Measurements from ENCODE around the gene GSDME.

Gene GSDME

GRCh38 chr7:24742506-24743162 is 14.6 kb downstream of the GSDME start:
- Histone ChIP-seq H3K27ac (ENCODE audit: low read depth, low read length) (no peak overlapping the region), H2BK15ac (replicated peaks; ENCODE audit: low read depth) (no peak overlapping the region), H3K18ac (ENCODE audit: low read length) (no peak overlapping the region), H3K27me3 (ENCODE audit: insufficient read depth, low read length, poor library complexity) (no peaks in the 10 kb centered on the region), H3K23ac (ENCODE audit: low read length) (no peak overlapping the region), H3K4me1 (ENCODE audit: control insufficient read depth, low read depth, low read length) (no peaks in the 10 kb centered on the region), H2AK5ac (ENCODE audit: low read length) (no peak overlapping the region), H3K4me3 (ENCODE audit: low read length) (no peak overlapping the region), H4K5ac (ENCODE audit: low read length) (no peak overlapping the region), H3K79me2 (ENCODE audit: control insufficient read depth, insufficient read depth, low read length) (no peaks in the 10 kb centered on the region), H2BK120ac (ENCODE audit: low read depth, low read length) (no peak overlapping the region), H3K9ac (ENCODE audit: low read length) (no peak overlapping the region), H4K8ac (ENCODE audit: low read depth, low read length) (no peak overlapping the region), H3K79me1 (ENCODE audit: low read length) (no peaks in the 10 kb centered on the region), H3K4ac (ENCODE audit: low read depth, low read length) (no peak overlapping the region), H3K4me2 (ENCODE audit: low read length) (no peak overlapping the region), H3K56ac (ENCODE audit: low read length) (no peak overlapping the region), H2BK5ac (ENCODE audit: low read length) (no peak overlapping the region), H3K36me3 (ENCODE audit: control insufficient read depth, insufficient read depth, low read length) (no peaks in the 10 kb centered on the region)
- no CpG with 5 or more reads among the region's 9 CpGs for WGBS (ENCODE audit: extremely low coverage, insufficient coverage, low lambda C conversion rate)
- DNase-seq = no peak

- DNase-seq = peak; percentile 28
- H3K36me3 ChIP-seq (ENCODE audit: control insufficient read depth, insufficient read depth, low read length) = no peaks in the 10 kb centered on the region
Measured at GRCh38 chr7:24741679-24742505, 15.4 kb downstream of the GSDME start.

GRCh38 chr7:24740871-24741270 is 16.4 kb downstream of the GSDME start:
- H2BK120ac ChIP-seq (ENCODE audit: low read depth, low read length) = no peak overlapping the region
- no peaks in the 10 kb centered on the region for H3K36me3 ChIP-seq (ENCODE audit: control insufficient read depth, insufficient read depth, low read length)
- H3K27ac ChIP-seq (ENCODE audit: low read depth, low read length) = no peak overlapping the region
- H3K9ac ChIP-seq (ENCODE audit: low read length) = no peak overlapping the region
- H3K4ac ChIP-seq (ENCODE audit: low read depth, low read length) = no peak overlapping the region
- H3K79me2 ChIP-seq (ENCODE audit: control insufficient read depth, insufficient read depth, low read length) = no peaks in the 10 kb centered on the region
- H3K23ac ChIP-seq (ENCODE audit: low read length) = no peak overlapping the region
- H3K79me1 ChIP-seq (ENCODE audit: low read length) = no peaks in the 10 kb centered on the region
- H2AK5ac ChIP-seq (ENCODE audit: low read length) = no peak overlapping the region
- no peak overlapping the region for H2BK15ac ChIP-seq (replicated peaks; ENCODE audit: low read depth)
- no peak overlapping the region for H3K4me2 ChIP-seq (ENCODE audit: low read length)
- no peak overlapping the region for H4K8ac ChIP-seq (ENCODE audit: low read depth, low read length)
- no CpG with 5 or more reads among the region's 9 CpGs for WGBS (ENCODE audit: extremely low coverage, insufficient coverage, low lambda C conversion rate)
- H2BK5ac ChIP-seq (ENCODE audit: low read length) = no peak overlapping the region
- no peak for DNase-seq
- H3K18ac ChIP-seq (ENCODE audit: low read length) = no peak overlapping the region
- H3K27me3 ChIP-seq (ENCODE audit: insufficient read depth, low read length, poor library complexity) = no peaks in the 10 kb centered on the region
- no peak overlapping the region for H3K56ac ChIP-seq (ENCODE audit: low read length)
- H3K4me3 ChIP-seq (ENCODE audit: low read length) = no peak overlapping the region
- no peak overlapping the region for H4K5ac ChIP-seq (ENCODE audit: low read length)
- H3K4me1 ChIP-seq (ENCODE audit: control insufficient read depth, low read depth, low read length) = no peaks in the 10 kb centered on the region

More at GRCh38 chr7:24741679-24742505, 15.4 kb downstream of the GSDME start:
- Histone ChIP-seq H2AK5ac (ENCODE audit: low read length) (no peak overlapping the region), H3K79me1 (ENCODE audit: low read length) (no peaks in the 10 kb centered on the region), H3K9ac (ENCODE audit: low read length) (no peak overlapping the region), H3K4me1 (ENCODE audit: control insufficient read depth, low read depth, low read length) (no peaks in the 10 kb centered on the region), H3K56ac (ENCODE audit: low read length) (no peak overlapping the region), H3K79me2 (ENCODE audit: control insufficient read depth, insufficient read depth, low read length) (no peaks in the 10 kb centered on the region), H2BK15ac (replicated peaks; ENCODE audit: low read depth) (no peak overlapping the region), H3K23ac (ENCODE audit: low read length) (no peak overlapping the region), H4K5ac (ENCODE audit: low read length) (no peak overlapping the region), H3K4me3 (ENCODE audit: low read length) (no peak overlapping the region), H3K27me3 (ENCODE audit: insufficient read depth, low read length, poor library complexity) (no peaks in the 10 kb centered on the region), H3K4ac (ENCODE audit: low read depth, low read length) (no peak overlapping the region), H4K8ac (ENCODE audit: low read depth, low read length) (no peak overlapping the region), H3K18ac (ENCODE audit: low read length) (no peak overlapping the region), H3K27ac (ENCODE audit: low read depth, low read length) (no peak overlapping the region), H2BK5ac (ENCODE audit: low read length) (no peak overlapping the region), H2BK120ac (ENCODE audit: low read depth, low read length) (no peak overlapping the region), H3K4me2 (ENCODE audit: low read length) (no peak overlapping the region)
- WGBS (ENCODE audit: extremely low coverage, insufficient coverage, low lambda C conversion rate) = no CpG with 5 or more reads among the region's 14 CpGs

GRCh38 chr7:24739306-24739705 is 18.0 kb downstream of the GSDME start:
- no peak overlapping the region for H3K4me3 ChIP-seq (ENCODE audit: low read length)
- H2BK5ac ChIP-seq (ENCODE audit: low read length) = no peak overlapping the region
- no peaks in the 10 kb centered on the region for H3K4me1 ChIP-seq (ENCODE audit: control insufficient read depth, low read depth, low read length)
- no CpG with 5 or more reads among the region's 1 CpG for WGBS (ENCODE audit: extremely low coverage, insufficient coverage, low lambda C conversion rate)
- H3K9ac ChIP-seq (ENCODE audit: low read length) = no peak overlapping the region
- H3K56ac ChIP-seq (ENCODE audit: low read length) = no peak overlapping the region
- no peak overlapping the region for H3K23ac ChIP-seq (ENCODE audit: low read length)
- no peak for DNase-seq
- no peaks in the 10 kb centered on the region for H3K79me2 ChIP-seq (ENCODE audit: control insufficient read depth, insufficient read depth, low read length)
- no peak overlapping the region for H3K18ac ChIP-seq (ENCODE audit: low read length)
- H2BK120ac ChIP-seq (ENCODE audit: low read depth, low read length) = no peak overlapping the region
- no peak overlapping the region for H4K5ac ChIP-seq (ENCODE audit: low read length)
- H2AK5ac ChIP-seq (ENCODE audit: low read length) = no peak overlapping the region
- H3K79me1 ChIP-seq (ENCODE audit: low read length) = no peaks in the 10 kb centered on the region
- H2BK15ac ChIP-seq (replicated peaks; ENCODE audit: low read depth) = no peak overlapping the region
- no peaks in the 10 kb centered on the region for H3K36me3 ChIP-seq (ENCODE audit: control insufficient read depth, insufficient read depth, low read length)
- no peak overlapping the region for H3K4me2 ChIP-seq (ENCODE audit: low read length)
- H3K27ac ChIP-seq (ENCODE audit: low read depth, low read length) = no peak overlapping the region
- no peaks in the 10 kb centered on the region for H3K27me3 ChIP-seq (ENCODE audit: insufficient read depth, low read length, poor library complexity)
- no peak overlapping the region for H3K4ac ChIP-seq (ENCODE audit: low read depth, low read length)
- no peak overlapping the region for H4K8ac ChIP-seq (ENCODE audit: low read depth, low read length)

GRCh38 chr7:24738577-24738976 is 18.7 kb downstream of the GSDME start:
- WGBS (ENCODE audit: extremely low coverage, insufficient coverage, low lambda C conversion rate) = no CpG with 5 or more reads among the region's 1 CpG
- H3K4me1 ChIP-seq (ENCODE audit: control insufficient read depth, low read depth, low read length) = no peaks in the 10 kb centered on the region
- H3K23ac ChIP-seq (ENCODE audit: low read length) = no peak overlapping the region

More at GRCh38 chr7:24738577-24738976, 18.7 kb downstream of the GSDME start:
- Histone ChIP-seq H3K79me1 (ENCODE audit: low read length) (no peaks in the 10 kb centered on the region), H3K9ac (ENCODE audit: low read length) (no peak overlapping the region), H4K5ac (ENCODE audit: low read length) (no peak overlapping the region), H3K27me3 (ENCODE audit: insufficient read depth, low read length, poor library complexity) (no peaks in the 10 kb centered on the region), H3K56ac (ENCODE audit: low read length) (no peak overlapping the region), H3K36me3 (ENCODE audit: control insufficient read depth, insufficient read depth, low read length) (no peaks in the 10 kb centered on the region), H4K8ac (ENCODE audit: low read depth, low read length) (no peak overlapping the region), H2AK5ac (ENCODE audit: low read length) (no peak overlapping the region), H3K27ac (ENCODE audit: low read depth, low read length) (no peak overlapping the region), H2BK5ac (ENCODE audit: low read length) (no peak overlapping the region), H3K4ac (ENCODE audit: low read depth, low read length) (no peak overlapping the region), H3K4me2 (ENCODE audit: low read length) (no peak overlapping the region), H2BK15ac (replicated peaks; ENCODE audit: low read depth) (no peak overlapping the region), H3K18ac (ENCODE audit: low read length) (no peak overlapping the region), H3K4me3 (ENCODE audit: low read length) (no peak overlapping the region), H2BK120ac (ENCODE audit: low read depth, low read length) (no peak overlapping the region), H3K79me2 (ENCODE audit: control insufficient read depth, insufficient read depth, low read length) (no peaks in the 10 kb centered on the region)
- no peak for DNase-seq

Measured in mesendoderm (in vitro differentiated cells).